Ramos (cell line): ENCODE data around the gene CCR7.
"Not testable (repeated sequence)": the region's sequence is repeated elsewhere in the genome, so short reads cannot be mapped to it uniquely, and the experiment has no call there.

ENCODE experiments used
- in situ Hi-C: fragments of 300-500 bp; cut with MboI; formaldehyde crosslinking; loops from one replicate; pipeline ENCODE4 v1.14.3; 2022; ENCODE audit warnings: low sequenced_read_pairs; ENCODE audit not compliant: unreplicated experiment

The CCR7 gene

GRCh38 chr17:40598301-40598618 is 33.0 kb upstream of the CCR7 start:
- in situ Hi-C loops: no loop called here

- in situ Hi-C loops: no loop called here
Measured at GRCh38 chr17:40597556-40598300, 32.5 kb upstream of the CCR7 start.

- in situ Hi-C loops: no loop called here
Measured at GRCh38 chr17:40597156-40597555, 31.9 kb upstream of the CCR7 start.

GRCh38 chr17:40596261-40596919 is 31.1 kb upstream of the CCR7 start:
- in situ Hi-C loops: no loop called here

- in situ Hi-C loops: no loop called here
Measured at GRCh38 chr17:40590742-40591141, 25.5 kb upstream of the CCR7 start.

- in situ Hi-C loops: no loop called here
Measured at GRCh38 chr17:40588552-40588951, 23.3 kb upstream of the CCR7 start.

GRCh38 chr17:40586264-40586663 is 21.0 kb upstream of the CCR7 start:
- in situ Hi-C loops: not testable (repeated sequence)

- in situ Hi-C loops: not testable (repeated sequence)
Measured at GRCh38 chr17:40584950-40585349, 19.7 kb upstream of the CCR7 start.

- in situ Hi-C loops: no loop called here
Measured at GRCh38 chr17:40582328-40582901, 17.1 kb upstream of the CCR7 start.

- in situ Hi-C loops: no loop called here
Measured at GRCh38 chr17:40580140-40580539, 14.9 kb upstream of the CCR7 start.

- in situ Hi-C loops: no loop called here
Measured at GRCh38 chr17:40579471-40579870, 14.2 kb upstream of the CCR7 start.

GRCh38 chr17:40577611-40578065 is 12.4 kb upstream of the CCR7 start:
- in situ Hi-C loops: no loop called here

GRCh38 chr17:40576113-40576740 is 11.0 kb upstream of the CCR7 start:
- in situ Hi-C loops: no loop called here

- in situ Hi-C loops: no loop called here
Measured at GRCh38 chr17:40574292-40574691, 9.0 kb upstream of the CCR7 start.

GRCh38 chr17:40572245-40572993 is 7.1 kb upstream of the CCR7 start:
- in situ Hi-C loops: not testable (repeated sequence)

GRCh38 chr17:40568074-40568836 is 3.0 kb upstream of the CCR7 start:
- in situ Hi-C loops: no loop called here

- in situ Hi-C loops: no loop called here
Measured at GRCh38 chr17:40567377-40567776, 2.1 kb upstream of the CCR7 start.

GRCh38 chr17:40565769-40566409 is 617 bp upstream of the CCR7 start:
- in situ Hi-C loops: no loop called here

- in situ Hi-C loops: no loop called here
Measured at GRCh38 chr17:40564195-40564882, 933 bp downstream of the CCR7 start.
